DMS79 (cell line): Measurements from ENCODE around the gene FAM83E.
"Not testable (repeated sequence)": the region's sequence is repeated elsewhere in the genome, so short reads cannot be mapped to it uniquely, and the experiment has no call there.

Source experiments
- DNase-seq: peaks from one replicate; lab custom pipeline; 2025; lab: John Stamatoyannopoulos, UW

The FAM83E gene

GRCh38 chr19:48611872-48612271, 3.0 kb downstream of the FAM83E start:
- no peak for DNase-seq

- no peak for DNase-seq
Observed at GRCh38 chr19:48609571-48610108, 5.2 kb downstream of the FAM83E start.

- no peak for DNase-seq
Observed at GRCh38 chr19:48608798-48609263, 6.0 kb downstream of the FAM83E start.

GRCh38 chr19:48607359-48607755, 7.5 kb downstream of the FAM83E start:
- no peak for DNase-seq

- DNase-seq = no peak
Observed at GRCh38 chr19:48606463-48607358, 8.2 kb downstream of the FAM83E start, which contains the start of gene SPACA4. SPACA4 (plus strand) TSS chr19:48606742; CDS start chr19:48606979, 237 bp downstream.

GRCh38 chr19:48603850-48604249, 11.0 kb downstream of the FAM83E start:
- no peak for DNase-seq

GRCh38 chr19:48603449-48603848, 11.4 kb downstream of the FAM83E start:
- no peak for DNase-seq

- no peak for DNase-seq
Observed at GRCh38 chr19:48603001-48603400, 11.9 kb downstream of the FAM83E start.

- DNase-seq = no peak
Observed at GRCh38 chr19:48600679-48601417, 14.0 kb downstream of the FAM83E start.

- DNase-seq = no peak
Observed at GRCh38 chr19:48598996-48599700, 15.7 kb downstream of the FAM83E start.

- DNase-seq = no peak
Observed at GRCh38 chr19:48596679-48597465, 18.0 kb downstream of the FAM83E start.

- DNase-seq = no peak
Observed at GRCh38 chr19:48596237-48596636, 18.6 kb downstream of the FAM83E start.

- no peak for DNase-seq
Observed at GRCh38 chr19:48595833-48596232, 19.0 kb downstream of the FAM83E start.

GRCh38 chr19:48595171-48595570, 19.7 kb downstream of the FAM83E start:
- DNase-seq = no peak

GRCh38 chr19:48591021-48591420, 23.9 kb downstream of the FAM83E start:
- DNase-seq = no peak

GRCh38 chr19:48588670-48589401, 26.0 kb downstream of the FAM83E start:
- peak; percentile 37 for DNase-seq

- DNase-seq = no peak
Observed at GRCh38 chr19:48587387-48587786, 27.5 kb downstream of the FAM83E start.

GRCh38 chr19:48582168-48582567, 32.7 kb downstream of the FAM83E start:
- DNase-seq = no peak

- DNase-seq = no peak
Observed at GRCh38 chr19:48578891-48579290, 36.0 kb downstream of the FAM83E start.

- DNase-seq = not testable (repeated sequence)
Observed at GRCh38 chr19:48577908-48578307, 37.0 kb downstream of the FAM83E start.
